ENCODE data around the gene RUNDC1.
"Not testable (repeated sequence)": the region's sequence is repeated elsewhere in the genome, so short reads cannot be mapped to it uniquely, and the experiment has no call there.

Gene RUNDC1

DNA sequence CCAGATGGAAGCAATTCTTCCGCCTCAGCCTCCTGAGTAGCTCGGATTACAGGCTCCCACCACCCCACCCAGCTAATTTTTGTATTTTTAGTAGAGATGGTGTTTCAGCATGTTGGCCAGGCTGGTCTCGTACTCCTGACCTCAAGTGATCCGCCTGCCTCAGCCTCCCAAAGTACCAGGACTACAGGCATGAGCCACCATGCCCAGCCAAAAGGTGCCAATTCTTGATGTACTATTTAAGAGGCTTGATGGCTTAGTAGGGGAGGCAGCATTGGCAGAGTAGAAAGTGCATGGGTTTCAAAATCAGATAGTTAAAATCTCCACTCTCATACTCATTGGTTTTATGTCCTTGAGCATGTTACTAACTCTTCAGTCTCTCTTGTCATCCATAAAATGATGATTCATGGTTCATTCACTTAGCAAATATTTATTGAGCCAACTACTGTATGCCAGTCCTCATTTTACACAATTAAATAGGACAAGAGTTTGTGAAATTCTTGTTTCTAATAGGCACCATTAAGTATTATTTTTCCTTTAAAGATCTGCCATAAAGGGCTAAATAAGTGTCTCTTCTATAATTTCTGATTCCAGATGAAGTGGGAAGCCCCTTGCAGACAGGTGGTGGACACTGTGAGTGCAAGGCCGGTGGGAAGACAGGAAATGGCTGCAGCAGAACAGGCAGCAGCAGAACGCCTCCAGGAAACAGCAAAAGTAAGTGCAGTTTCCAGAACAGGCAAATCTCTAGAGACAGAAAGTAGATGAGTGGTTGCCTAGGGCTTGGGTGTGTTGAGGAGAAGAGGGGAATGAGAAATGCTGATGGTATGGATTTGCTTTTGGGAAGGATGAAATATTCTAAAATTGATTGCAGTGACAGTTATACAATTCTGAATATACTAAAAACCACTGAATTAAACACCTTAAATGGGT is 9.6 kb downstream of the RUNDC1 start:
- FAIRE-seq: peak; percentile 53
- DNase-seq (ENCODE audit: low spot score): peak; percentile 44

DNA sequence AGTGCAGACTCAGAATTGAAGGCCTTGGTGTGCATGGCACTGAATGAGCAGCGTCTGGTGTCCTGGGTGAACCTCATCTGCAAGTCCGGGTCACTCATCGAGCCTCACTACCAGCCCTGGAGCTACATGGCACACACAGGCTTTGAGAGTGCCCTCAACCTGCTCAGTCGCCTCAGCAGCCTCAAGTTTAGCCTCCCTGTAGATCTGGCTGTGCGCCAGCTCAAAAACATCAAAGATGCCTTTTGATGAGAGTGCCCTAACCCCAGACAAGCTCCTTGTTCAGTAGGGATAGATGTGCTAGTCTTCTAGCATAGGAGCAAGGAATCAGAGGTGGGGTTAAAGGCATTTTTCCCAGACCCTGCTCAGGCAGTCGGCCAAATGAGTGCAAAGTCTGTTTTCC is 11.1 kb downstream of the RUNDC1 start:
- FAIRE-seq: no peak
- DNase-seq (ENCODE audit: low spot score): no peak

DNA sequence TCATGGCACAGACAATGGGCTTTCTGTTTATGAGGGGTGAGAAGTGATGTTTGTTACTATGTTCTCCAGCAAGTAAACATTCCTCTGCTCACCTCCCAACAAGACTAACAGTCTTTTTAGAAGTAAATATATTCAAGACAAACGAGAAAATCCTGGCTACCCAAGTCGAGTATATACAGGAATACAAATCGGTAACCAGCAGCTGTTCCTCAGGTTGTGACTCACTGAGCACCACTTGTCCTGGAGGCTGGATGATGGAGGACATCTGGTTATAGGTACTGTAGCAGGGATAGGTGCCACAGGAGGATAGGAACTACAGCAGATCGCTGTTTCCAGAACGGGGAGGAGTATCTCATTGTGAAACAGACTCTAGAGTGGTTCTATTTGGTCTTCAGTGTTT is 12.5 kb downstream of the RUNDC1 start:
- no peak for FAIRE-seq
- no peak for DNase-seq (ENCODE audit: low spot score)

DNA sequence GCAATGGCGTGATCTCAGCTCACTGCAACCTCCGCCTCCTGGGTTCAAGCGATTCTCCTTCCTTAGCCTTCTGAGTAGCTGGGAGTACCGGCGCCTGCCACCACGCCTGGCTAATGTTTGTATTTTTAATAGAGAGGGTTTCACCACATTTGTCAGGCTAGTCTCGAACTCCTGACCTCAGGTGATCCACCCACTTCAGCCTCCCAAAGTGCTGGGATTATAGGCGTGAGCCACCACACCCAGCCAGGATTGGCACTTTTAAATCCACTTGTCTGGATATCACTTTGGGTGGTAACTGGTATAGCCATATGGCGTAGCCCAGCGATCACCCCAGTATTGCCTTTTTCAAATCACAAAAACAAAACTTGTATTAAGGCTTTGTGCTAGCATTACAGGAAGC is 13.5 kb downstream of the RUNDC1 start:
- not testable (repeated sequence) for FAIRE-seq; DNase-seq (ENCODE audit: low spot score)

DNA sequence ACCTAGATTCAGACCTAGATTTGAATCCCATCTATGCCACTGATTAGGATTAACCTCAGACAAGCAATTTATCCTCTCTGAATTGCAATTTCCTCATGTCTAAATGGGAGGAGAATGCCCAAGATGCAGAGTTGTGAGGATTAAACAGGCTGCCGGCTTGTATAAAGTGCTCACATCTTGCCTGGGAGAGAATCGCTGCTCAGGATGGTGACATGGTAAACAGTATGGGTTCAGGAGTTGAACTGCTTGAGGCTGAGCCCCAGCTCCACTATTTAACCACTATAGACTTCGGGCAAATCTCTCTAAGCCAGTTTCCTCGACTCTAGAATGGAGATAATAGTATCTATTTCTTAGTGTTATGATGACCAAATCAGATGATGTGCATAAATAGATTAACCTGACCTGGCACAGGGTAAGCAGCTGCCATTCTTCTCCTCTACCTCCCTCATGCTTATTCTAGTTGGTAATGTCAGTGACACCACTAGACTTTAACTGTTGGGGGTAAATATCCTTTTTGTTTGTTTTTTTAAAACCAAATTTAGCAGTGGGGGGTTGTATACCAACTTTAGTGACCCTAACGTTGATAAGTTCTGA is 17.1 kb downstream of the RUNDC1 start:
- no peak for FAIRE-seq
- no peak for DNase-seq (ENCODE audit: low spot score)

DNA sequence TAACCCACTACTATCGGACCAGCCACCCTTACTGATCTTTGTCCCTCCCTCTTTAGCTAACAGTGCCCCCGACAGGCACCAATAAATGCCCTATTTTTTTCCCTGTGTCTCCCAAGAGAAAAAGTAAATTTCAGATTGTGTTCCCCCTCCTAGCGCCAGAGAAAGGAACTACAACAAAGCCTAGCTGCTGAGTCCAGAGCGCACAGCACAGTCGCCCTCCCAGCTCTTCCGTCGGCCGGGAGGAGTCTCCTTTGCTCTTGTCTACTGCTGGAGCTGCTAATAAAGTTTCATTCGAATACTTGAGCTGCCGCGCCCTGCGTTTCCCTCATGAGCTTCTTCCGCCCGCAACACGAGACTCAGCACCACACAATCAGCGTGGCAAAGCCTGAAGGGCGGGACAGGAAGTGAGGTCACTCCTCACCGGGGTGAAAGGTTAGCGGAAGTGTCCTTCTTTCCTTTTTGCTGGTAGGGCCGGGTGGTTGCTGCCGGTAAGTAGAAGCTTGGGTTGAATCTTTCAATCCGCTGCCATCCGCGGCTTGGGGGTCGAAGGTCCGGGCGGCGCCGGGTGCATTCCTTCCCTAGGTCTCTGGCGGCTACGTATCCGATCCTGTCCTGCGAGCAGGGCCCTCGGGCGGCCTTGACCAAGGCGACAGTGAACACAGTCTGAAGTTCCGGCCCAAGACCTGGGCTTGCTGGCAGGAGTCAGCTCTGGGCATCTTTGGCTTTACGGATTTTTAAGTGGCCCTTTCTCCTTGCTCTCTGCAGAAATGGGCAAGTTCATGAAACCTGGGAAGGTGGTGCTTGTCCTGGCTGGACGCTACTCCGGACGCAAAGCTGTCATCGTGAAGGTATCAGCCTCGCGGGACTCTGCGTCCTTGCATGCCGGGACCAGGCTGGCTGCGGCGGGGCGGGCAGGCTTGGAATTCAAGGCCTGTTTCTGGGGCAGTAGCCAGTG is 17.9 kb downstream of the RUNDC1 start, which contains the start of gene RPL27:
RPL27 (plus strand) TSS at position 436 of the 955 bp plus-strand sequence; CDS start at position 768, 332 bp downstream.
- FAIRE-seq (peak; percentile 96), DNase-seq (ENCODE audit: low spot score) (peak; percentile 100)

DNA sequence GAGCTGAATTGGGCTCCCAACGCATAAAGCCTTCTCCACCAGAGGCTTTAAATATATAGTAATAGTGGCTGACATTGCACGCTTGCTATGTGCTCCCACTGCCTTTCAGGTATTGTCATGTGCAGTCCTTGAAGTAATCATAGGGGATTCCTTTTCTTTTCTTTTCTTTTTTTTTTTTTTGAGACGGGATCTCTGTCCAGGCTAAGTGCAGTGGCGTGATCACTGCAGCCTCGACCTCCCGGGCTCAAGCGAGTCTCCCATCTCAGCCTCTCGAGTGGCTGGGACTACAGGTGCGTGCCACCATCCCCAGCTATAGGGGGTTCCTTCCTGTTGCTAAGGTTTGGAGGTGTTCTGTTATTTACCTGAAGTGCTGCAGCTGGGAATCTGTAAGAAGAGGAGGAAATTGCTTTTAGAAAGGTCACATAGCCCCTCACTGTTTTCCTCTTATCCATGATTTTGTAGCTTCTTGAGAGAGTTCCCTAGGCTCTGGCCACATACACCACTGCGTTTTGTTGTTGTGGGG is 18.7 kb downstream of the RUNDC1 start:
- DNase-seq (ENCODE audit: low spot score) (no peak), FAIRE-seq (no peak)

DNA sequence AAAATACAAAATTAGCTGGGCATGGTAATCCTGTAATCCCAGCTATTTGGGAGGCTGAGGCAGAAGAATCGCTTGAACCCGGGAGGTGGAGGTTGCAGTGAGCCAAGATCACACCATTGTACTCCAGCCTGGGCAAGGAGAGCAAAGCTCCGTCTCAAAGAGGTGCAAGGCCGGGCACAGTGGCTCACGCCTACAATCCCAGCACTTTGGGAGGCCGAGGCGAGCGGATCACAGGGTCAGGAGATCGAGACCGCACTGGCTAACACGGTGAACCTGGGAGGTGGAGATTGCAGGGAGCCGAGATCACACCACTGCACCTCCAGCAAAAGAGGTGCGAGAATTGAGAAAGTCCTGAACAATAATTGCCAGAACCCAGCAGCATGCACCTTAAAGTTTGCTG is 20.5 kb downstream of the RUNDC1 start:
- not testable (repeated sequence) for DNase-seq (ENCODE audit: low spot score); FAIRE-seq

DNA sequence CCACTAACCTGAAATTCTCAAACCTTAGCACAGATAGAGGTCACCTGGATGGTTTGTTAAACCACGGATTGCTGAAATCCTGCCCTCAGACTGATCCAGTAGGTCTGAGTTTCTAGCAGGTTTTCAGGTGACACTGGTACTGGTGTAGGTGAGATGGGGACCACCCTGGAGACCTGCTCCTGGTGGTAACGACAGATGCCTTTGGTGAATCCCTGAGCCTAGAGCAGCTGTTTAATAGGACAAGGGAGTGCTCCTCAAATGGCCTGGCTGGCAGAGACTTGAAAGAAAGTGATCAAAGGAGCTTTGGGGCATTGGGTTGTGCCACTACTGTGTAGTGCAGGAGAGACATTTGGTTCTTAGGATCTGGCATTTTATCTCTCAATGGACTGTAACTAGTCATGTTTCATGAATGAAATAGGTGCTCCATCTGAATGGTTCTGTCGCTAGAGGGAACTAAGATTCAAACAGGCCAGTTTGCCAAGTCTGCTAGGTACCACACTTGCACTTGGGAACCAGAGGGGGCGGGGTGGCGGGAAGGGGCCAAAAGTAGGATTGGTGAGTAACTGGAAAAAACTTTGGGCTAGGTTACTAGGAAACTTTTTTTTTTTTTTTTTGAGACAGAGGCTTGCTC is 23.3 kb downstream of the RUNDC1 start:
- FAIRE-seq: no peak

DNA sequence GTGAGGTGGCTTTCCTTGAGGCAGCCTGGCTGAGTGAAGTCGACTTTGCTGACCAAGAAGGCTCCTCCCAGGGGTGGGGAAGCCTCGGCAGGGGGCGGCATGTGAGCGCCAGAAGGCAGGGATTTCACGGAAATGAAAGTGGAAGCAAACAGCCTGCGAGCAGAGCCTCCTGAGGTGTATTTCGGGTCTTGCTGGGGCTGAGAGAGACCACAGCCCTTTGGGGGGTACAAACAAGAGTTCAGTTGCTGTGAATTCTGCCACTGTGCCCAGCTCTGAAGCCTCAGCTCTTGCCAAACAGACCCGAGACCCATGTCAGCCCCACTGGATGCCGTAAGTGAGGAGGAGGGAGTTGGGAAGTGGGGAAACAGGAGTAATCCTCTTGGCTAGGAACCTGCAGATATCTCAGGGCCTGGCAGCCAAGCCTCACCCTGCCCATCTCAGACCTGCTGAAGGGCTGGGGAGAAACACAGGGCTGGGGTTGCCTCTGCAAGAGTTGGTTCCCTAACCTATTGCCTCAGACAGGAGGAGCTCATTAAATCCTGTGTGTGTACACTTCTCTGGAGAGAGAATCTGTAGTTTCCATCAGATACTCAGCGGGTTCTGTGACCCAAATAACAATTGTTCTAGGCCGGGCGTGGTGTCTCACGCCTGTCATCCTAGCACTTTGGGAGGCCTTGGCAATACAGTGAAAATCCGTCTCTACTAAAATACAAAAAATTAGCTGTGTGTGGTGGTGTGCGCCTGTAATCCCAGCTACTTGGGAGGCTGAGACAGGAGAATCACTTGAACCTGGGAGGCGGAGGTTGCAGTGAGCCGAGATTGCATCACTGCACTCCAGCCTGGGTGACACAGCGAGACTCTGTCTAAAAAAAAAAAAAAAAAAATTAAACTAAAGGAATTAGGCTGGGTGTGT is 26.5 kb downstream of the RUNDC1 start, which contains the start of gene IFI35:
IFI35 (plus strand) TSS at position 146 of the 913 bp plus-strand sequence; CDS start at position 310, 164 bp downstream.
- DNase-seq (ENCODE audit: low spot score) (peak; percentile 67), FAIRE-seq (no peak)

More for the DNA sequence above, 23.3 kb downstream of the RUNDC1 start:
- peak; percentile 49 for DNase-seq (ENCODE audit: low spot score)

DNA sequence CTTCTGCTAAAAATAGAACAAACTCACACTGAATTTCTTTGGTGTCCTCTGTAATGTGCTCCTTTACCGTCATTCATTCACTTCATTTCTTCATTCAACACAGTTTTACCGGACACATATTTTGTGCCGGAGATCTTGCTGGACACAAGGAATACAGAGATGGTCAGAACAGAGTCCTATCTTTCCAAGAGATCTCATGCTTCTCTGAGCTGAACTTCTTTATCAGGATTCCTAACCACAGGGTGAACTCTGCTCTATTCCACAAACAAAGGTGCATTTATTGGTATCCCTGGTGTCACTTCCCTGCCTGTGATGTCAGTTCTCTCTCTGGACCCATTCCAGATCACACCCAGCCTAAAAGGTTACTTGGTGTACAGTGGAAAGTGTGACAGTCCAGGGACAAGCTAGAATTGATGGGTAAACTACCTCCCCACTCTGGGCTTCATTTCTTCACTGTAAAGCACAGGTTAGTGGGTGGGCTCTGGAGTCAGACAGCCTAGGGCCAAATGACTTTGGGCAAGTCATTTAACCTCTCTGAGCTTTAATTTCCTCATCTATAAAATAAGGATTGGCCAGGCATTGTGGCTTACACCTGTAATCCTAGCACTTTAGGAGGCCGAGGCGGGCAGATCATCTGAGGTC is 30.4 kb downstream of the RUNDC1 start:
- DNase-seq (ENCODE audit: low spot score) (no peak), FAIRE-seq (no peak)

DNA sequence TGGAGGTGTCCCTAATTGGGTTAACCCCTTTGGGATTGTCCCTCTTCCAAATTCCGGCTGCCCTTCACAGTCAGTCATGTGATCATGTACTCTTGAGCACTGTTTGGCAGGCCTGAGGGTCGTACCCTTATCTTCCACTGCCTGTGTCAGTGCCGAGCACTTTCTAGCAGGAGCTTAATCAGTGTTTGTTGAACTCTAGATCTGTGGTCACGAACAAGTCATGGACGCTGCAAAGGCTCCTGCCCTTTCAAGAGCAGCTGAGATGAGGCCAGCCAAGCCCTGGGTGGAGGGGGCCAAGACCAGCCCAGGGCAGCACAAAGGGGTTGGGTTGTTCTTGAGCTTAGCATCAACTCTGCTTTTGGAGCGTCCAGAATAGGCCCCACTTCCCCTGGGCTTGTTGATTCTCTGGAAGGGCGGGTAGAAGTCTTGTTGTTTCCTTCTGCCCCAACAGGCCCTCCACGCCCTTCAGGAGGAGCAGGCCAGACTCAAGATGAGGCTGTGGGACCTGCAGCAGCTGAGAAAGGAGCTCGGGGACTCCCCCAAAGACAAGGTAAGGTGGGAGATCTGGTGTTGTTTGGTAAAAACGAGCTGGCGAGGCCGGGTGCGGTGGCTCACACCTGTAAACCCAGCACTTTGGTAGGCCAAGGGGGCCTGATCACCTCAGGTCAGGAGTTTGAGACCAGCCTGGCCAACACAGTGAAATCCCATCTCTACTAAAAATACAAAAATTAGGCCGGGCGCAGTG is 31.5 kb downstream of the RUNDC1 start:
- DNase-seq (ENCODE audit: low spot score) (no peak), FAIRE-seq (no peak)

DNA sequence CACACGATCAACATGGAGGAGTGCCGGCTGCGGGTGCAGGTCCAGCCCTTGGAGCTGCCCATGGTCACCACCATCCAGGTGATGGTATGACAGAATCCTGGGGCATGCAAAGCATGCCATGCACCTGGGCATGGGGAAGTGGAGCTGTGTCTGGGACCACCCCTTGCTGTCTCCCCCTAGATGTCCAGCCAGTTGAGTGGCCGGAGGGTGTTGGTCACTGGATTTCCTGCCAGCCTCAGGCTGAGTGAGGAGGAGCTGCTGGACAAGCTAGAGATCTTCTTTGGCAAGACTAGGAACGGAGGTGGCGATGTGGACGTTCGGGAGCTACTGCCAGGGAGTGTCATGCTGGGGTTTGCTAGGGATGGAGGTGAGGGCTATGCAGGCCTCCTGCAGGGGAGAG is 32.9 kb downstream of the RUNDC1 start:
- DNase-seq (ENCODE audit: low spot score): no peak
- FAIRE-seq: no peak

DNA sequence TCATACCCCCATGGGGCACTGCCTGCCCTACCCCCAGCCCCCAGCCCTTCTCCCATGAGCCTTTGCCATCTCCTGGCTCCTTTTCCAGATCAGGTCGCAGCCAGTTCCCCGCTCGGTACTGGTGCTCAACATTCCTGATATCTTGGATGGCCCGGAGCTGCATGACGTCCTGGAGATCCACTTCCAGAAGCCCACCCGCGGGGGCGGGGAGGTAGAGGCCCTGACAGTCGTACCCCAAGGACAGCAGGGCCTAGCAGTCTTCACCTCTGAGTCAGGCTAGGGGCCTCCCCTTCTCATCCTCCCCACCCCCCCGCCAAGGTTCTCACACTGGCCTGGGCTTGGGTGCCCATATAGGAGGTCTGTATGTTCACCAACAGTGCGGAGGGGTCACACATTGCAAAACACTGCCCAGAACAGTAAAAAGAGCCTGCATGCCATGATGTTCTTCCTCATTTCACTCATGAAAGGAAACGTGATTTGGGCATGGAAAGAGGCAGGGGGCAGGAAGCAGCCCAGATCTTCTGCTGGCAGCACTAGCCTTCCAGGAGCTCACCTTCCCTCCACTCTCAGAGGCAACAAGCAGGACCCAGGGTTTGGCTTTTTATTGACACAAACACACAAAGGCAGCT is 33.8 kb downstream of the RUNDC1 start:
- no peak for FAIRE-seq
- no peak for DNase-seq (ENCODE audit: low spot score)

DNA sequence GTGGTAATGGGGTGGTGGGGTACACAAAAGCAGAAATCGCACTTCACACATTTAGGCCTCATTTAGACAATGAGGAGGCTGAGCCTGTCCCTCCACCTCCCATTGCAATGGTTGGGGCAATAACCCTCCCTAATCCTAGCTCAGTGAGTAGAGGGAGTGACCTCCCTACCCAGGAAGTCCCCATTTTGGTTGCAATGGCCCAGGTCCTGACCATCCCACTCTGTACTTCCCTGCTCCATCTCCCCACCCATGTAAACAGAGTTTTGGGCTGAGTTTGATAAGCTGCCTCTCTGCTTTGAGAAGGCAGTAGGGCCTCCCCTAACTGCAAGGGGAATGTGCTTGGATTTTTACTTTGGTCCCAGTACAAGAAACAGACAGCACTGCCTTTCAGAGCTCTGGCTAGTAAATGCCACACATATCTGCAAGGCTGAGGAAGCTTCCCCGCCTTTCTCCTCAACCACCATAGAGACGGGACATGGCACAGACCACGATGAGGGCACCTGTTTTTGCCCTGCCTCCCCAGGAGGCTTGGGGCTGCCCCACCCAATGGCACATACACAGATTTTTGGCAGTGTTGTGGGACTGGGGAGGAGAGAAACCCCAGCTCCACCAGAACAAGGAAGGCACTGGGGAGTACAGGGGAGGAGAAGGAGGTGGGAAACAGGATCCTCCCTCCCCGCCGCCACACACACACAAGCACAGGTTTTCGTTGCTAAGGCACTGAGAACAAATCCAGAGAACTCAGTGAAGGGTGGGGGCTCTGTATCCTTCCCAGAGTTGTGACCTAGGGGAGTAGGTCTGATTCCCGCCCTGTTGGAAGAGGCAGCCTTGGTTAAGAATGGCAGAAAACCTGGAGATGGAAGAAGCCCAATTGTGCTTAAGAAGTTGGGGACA is 34.5 kb downstream of the RUNDC1 start:
- FAIRE-seq (no peak), DNase-seq (ENCODE audit: low spot score) (no peak)

DNA sequence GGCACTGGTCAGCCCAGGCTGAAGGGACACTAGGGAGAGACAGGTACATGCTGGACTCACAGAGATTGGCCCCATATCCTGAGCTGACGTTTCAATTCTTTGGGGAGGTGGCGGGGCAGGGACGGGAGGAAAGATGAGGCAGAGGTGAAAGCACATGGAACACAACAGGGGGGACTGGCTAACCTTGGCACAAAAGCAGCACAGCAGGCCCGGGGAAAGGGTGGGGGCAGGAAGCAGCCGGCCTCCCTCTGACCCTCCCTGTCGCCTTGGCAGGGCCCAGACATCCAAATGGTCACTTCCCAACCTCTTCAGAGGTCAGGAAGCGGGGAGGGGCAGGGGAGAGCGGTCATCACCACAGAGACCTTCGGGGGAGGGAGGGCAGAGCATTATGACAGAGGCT is 35.2 kb downstream of the RUNDC1 start:
- FAIRE-seq: no peak
- no peak for DNase-seq (ENCODE audit: low spot score)

DNA sequence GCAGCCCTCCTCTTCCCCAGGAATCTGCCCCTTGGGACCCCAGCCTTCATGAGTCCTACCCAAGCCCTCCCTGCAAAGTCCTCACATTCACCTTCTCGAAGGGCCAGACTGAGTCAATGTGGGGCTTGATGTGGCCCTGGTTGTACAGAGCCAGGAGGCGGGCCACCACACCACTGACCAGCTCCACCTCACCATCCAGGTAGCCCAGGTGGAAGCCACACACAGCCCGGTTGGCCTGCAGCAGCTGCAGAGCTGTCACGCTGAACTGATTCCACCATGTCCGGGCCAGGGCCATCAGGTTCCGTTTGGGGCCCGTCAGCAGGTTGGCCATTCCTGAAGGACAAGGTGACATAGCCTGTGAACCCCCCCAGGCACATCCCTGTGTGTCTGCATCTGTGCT is 35.9 kb downstream of the RUNDC1 start:
- DNase-seq (ENCODE audit: low spot score) (no peak), FAIRE-seq (no peak)
